HG02973 (cell line): ENCODE data around the gene FOXA2.

Source experiments
- ATAC-seq: cut with Tn5 transposase; IDR thresholded peaks from one replicate; pipeline ENCODE4 v1.9.1; 2021; ENCODE audit warnings: moderate library complexity; ENCODE audit not compliant: unreplicated experiment

The FOXA2 gene

GRCh38 chr20:22584922-22585785 lies 782 bp upstream of the FOXA2 start:
- ATAC-seq = no peak

GRCh38 chr20:22583773-22584521 lies 425 bp downstream of the FOXA2 start:
- no peak for ATAC-seq

- ATAC-seq = no peak
Measured at GRCh38 chr20:22582964-22583772, 1.2 kb downstream of the FOXA2 start.

- no peak for ATAC-seq
Measured at GRCh38 chr20:22582386-22582963, 1.9 kb downstream of the FOXA2 start.

GRCh38 chr20:22581437-22582385 lies 2.7 kb downstream of the FOXA2 start:
- ATAC-seq = no peak

GRCh38 chr20:22579711-22580697 lies 4.4 kb downstream of the FOXA2 start:
- ATAC-seq = no peak

- ATAC-seq = no peak
Measured at GRCh38 chr20:22579119-22579427, 5.3 kb downstream of the FOXA2 start.

- ATAC-seq = no peak
Measured at GRCh38 chr20:22578221-22579118, 5.9 kb downstream of the FOXA2 start.

- ATAC-seq = no peak
Measured at GRCh38 chr20:22577515-22578220, 6.7 kb downstream of the FOXA2 start.

GRCh38 chr20:22576733-22577514 lies 7.4 kb downstream of the FOXA2 start:
- ATAC-seq = no peak

- no peak for ATAC-seq
Measured at GRCh38 chr20:22576273-22576672, 8.1 kb downstream of the FOXA2 start.

- ATAC-seq = no peak
Measured at GRCh38 chr20:22575737-22576136, 8.6 kb downstream of the FOXA2 start.

- no peak for ATAC-seq
Measured at GRCh38 chr20:22575087-22575721, 9.2 kb downstream of the FOXA2 start.

- ATAC-seq = no peak
Measured at GRCh38 chr20:22574545-22575086, 9.8 kb downstream of the FOXA2 start.

GRCh38 chr20:22572491-22572890 lies 11.9 kb downstream of the FOXA2 start:
- no peak for ATAC-seq

GRCh38 chr20:22572023-22572422 lies 12.3 kb downstream of the FOXA2 start:
- no peak for ATAC-seq
